Sigmoid colon (tissue), 4 donors: ENCODE measurements around the gene GYS1.

Experiments
- POLR2AphosphoS5 ChIP-seq, 4 donors: sonication (generic); formaldehyde crosslinking; IDR thresholded peaks; one replicate each; pipeline ENCODE4 v1.6.1; 2017; ENCODE audit warnings: antibody characterized with exemption in 4 of 4
- TF ChIP-seq, protein P1 (sequence below), 4 experiments: fragments of 450-650 bp in 3 of 4; fragments of 200-600 bp in 1 of 4; IDR thresholded peaks; one replicate each; pipeline ENCODE4 v1.5.1; 2016 to 2019; ENCODE audit warnings: antibody characterized with exemption in 4 of 4, mild to moderate bottlenecking in 3 of 4, moderate library complexity in 2 of 4

- TF ChIP-seq, protein P1, sequence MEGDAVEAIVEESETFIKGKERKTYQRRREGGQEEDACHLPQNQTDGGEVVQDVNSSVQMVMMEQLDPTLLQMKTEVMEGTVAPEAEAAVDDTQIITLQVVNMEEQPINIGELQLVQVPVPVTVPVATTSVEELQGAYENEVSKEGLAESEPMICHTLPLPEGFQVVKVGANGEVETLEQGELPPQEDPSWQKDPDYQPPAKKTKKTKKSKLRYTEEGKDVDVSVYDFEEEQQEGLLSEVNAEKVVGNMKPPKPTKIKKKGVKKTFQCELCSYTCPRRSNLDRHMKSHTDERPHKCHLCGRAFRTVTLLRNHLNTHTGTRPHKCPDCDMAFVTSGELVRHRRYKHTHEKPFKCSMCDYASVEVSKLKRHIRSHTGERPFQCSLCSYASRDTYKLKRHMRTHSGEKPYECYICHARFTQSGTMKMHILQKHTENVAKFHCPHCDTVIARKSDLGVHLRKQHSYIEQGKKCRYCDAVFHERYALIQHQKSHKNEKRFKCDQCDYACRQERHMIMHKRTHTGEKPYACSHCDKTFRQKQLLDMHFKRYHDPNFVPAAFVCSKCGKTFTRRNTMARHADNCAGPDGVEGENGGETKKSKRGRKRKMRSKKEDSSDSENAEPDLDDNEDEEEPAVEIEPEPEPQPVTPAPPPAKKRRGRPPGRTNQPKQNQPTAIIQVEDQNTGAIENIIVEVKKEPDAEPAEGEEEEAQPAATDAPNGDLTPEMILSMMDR (IDR thresholded peaks at IDR 0.05) = no peak
- no peak for TF ChIP-seq POLR2AphosphoS5 (IDR thresholded peaks at IDR 0.05)
Measured at GRCh38 chr19:48970139-48970766, 22.9 kb downstream of the GYS1 start.
